ENCODE data around the gene POFUT2.

- TF ChIP-seq CTCF (IDR thresholded peaks at IDR 0.05) (no peak), POLR2A (IDR thresholded peaks at IDR 0.05) (no peak)
Observed at GRCh38 chr21:45301521-45302081, 13.9 kb upstream of the POFUT2 start.
